ENCODE results near the gene RNF14. TPM values are rescaled to one million over a fixed set of nuclear protein-coding genes. Genes with fewer than 3 reads are reported as not detected.

RNF14 gene
- total RNA-seq, 1 donor from 2014 or later, result 46.6 TPM

DNA sequence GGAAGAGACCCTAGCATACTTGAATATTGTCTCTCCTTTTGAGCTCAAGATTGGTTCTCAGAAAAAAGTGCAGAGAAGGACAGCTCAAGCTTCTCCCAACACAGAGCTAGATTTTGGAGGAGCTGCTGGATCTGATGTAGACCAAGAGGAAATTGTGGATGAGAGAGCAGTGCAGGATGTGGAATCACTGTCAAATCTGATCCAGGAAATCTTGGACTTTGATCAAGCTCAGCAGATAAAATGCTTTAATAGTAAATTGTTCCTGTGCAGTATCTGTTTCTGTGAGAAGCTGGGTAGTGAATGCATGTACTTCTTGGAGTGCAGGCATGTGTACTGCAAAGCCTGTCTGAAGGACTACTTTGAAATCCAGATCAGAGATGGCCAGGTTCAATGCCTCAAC lies 9.5 kb downstream of the RNF14 start:
- DNase-seq (ENCODE audit: low read depth in 2 of 2), result no peak

DNA sequence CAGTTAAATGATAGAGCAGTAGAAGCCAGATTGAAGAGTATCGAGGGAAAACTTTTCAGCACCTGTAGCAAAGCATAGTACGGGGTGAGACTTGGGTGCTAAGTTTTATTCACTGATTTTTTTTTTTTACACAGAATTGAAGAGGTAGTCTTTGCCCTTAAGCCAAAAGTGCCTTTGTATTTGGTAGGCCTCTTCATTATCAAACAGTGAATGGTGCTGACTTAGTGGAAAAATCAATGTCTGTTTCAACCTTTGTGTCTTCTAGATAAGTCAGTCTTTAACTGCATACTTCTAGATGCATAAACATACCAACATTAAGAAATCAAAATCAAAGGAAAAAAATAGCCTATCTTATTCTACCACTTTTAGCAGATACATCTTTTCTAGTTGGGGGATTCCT lies 13.7 kb downstream of the RNF14 start:
- no peak for DNase-seq (ENCODE audit: low read depth in 2 of 2)

DNA sequence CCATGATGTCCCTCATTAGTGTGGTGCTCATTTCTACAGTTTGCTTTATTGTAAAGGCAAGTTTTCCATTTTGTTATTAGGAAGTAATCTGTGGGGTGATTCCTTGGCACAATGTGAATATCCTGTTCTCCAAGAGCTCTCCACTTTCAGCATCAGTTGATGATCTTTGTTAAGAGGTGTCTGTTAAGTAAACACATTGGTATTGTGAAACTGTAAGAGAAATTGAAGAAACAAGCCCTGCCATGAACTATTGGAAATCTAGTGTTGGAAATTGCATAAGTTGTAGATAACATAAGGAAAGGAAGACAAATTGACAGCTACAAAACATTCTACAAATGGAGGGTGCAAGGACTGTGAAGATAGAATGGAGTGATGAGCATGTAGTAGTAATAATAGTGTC lies 17.2 kb downstream of the RNF14 start:
- DNase-seq (ENCODE audit: low read depth in 2 of 2), result no peak

DNA sequence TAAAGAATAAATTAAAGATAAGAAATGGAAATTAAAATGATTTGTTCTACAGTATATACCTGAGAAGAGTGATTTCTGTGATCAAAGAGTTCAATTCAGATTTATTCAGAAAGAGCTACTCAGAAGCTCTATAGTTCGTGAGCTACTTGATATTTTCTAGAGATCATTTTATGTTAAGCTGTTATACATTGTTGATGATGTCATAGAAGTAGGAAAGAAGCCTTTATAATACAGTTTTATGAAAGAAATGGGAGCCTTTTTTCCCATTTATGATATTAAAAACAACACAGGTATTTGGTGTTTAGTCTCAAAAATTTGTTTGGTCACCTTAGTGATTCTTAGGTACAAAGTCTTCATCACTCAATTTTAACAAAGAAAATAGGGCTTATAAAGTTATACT lies 20.8 kb downstream of the RNF14 start:
- DNase-seq (ENCODE audit: low read depth in 2 of 2), result no peak

DNA sequence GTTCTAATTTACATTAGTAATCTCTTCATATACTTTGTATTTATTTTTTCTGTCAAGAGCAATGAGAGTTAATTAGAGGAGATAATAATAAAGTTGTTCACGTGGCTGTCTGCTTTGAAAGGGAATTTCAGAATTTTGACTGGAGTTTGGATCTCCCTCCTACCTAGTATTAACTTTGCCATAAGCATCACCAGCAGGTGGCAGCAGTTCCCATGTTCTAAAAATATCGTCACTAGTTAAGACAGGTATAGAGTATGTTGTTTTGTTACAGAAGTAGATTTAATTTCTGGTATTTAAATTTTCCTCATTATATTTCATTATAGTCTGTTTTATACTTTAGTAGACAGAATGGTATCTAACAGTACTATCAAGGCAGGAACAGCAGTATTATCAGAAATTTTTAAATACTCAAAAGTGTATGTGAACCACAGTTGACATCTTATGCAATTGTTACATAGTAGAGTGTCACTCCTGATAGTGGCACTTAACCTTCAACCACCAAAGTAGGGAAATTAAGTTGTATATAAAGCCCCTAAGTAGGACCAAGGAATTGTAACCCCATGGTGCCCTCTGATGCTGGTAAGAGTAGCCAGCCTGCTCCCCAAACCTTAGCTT lies 23.6 kb downstream of the RNF14 start:
- peak; percentile 65 to 77 for DNase-seq (ENCODE audit: low read depth in 2 of 2)

DNA sequence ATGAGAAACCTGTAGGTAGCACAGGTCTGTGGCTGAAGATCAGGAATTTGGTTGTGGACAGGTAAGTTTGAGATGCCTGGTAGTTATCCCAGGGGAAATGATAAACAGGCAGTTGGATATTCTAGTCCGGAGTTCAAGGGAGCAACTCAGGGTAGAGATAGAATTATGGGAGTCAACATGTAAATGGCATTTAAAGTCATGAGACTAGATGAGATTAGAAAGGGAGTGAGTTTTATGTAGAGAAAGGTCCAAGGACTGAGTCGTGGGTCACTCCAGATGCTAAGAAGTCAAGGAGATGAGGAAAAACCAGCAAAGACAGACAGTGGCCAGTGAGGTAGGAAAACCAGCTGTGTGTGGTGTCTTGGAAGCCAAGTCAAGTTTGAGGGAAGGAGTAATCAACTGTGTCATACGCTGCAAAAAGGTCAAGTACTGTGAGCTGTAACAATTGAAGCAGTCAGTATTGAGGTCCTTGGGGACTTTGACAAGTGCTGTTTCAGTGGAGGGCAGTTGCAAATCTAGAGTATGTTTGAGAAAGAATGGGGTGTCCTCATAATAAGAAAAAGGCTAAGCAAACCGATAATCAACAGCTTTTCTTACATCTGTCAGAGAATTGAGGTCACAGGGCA lies 25.7 kb downstream of the RNF14 start:
- no peak for DNase-seq (ENCODE audit: low read depth in 2 of 2)

DNA sequence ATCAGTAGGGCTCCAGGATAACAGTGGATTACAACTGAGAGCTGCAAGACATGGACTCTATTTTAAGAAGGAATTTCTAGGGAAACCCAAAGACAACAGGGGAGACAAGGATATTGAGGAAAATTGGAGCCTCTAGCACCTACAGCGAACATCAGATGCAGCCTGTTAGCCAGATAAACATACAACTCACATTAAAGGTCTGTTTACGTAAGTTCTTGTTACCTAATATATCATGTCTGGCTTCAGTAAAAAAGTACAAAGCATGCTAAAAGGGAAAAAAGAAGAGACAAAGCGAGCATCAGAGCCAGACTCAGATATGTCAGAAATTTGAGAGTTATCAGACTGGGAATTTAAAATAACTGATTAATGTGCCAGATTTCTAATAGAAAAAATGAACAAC lies 26.8 kb downstream of the RNF14 start:
- DNase-seq (ENCODE audit: low read depth in 2 of 2), result no peak

DNA sequence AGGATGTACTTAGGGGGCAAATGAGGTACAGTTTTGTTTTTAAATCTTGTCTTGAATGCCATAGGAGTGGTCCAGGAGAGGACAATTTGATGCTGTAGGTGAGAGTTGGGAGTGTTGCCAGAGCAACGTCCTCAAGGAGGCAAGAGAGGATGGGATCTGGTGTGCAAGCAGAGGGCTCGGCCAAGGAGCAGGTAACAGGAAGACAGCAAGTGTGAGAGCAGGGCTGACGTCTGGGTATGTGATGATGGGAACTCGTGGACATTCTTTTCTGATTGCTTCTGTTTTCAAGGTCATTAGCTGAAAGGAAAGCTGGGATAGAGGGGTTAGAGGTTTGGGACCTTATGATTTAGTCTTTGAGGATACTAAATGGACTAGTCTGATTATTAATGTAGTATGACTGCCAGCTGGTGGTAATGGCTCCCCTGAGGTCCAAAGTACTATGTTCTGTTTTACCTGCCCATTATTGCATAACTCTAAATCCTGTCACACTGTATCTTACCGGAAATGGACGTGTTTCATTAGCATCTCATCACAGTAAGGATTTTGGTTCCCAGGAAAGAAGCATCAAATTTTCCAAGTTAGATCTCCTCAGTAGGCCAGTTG lies 28.6 kb downstream of the RNF14 start:
- DNase-seq (ENCODE audit: low read depth in 2 of 2), result no peak

DNA sequence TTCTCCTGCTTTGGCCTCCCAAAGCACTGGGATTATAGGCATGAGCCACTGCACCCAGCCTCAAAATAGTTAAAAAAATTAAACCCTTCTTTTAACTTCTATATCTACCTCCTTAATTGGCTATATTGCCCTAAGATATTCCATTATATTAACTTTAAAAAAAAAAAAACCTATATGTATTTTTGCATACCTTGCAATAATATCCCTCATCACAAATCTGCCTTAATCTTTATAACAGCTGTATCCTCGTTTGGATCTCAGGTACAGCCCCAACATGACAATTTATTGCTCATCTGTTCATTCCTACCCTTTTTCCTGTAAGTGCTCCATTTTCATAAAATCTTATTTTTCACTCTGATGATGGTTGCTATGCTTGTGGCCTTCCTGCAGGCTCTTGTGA lies 31.3 kb downstream of the RNF14 start:
- DNase-seq (ENCODE audit: low read depth in 2 of 2), result no peak

DNA sequence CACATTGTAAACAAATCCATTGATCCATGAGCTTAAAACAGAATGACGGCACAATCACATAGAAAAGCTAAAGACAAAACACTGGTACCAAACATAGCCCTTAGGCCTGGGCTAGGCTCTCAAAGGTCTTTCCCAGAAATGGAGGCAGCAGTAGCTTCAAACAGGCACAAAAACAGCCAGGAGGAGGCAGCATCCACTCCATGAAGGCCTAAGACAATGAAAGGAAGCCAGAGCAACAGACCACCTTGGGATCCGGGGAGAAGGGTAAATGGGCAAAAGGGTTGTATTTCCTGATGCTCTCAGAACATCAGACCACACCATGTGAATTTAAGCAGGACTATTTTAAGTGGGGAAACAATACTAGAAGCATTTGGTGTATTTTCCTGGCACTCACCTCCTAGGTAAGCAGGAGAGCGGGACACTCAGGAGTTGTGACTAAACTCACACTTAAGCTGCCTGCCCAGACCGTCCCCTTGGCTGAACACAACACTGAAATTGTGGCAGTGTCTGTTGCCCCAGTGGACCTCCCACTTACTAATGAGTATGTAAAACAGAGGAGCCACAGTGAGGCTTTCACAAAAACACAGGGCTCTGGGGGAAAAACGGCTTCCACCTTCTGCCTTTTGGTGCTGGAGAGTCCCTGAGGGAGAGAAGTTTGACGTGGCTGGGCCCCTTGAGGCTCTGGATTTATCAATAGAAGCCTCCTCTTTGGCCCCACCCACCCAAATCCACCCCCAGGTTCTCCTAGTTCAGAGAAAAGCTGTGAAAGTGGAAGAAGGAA lies 32.0 kb downstream of the RNF14 start:
- peak; percentile 21 to 55 for DNase-seq (ENCODE audit: low read depth in 2 of 2)

DNA sequence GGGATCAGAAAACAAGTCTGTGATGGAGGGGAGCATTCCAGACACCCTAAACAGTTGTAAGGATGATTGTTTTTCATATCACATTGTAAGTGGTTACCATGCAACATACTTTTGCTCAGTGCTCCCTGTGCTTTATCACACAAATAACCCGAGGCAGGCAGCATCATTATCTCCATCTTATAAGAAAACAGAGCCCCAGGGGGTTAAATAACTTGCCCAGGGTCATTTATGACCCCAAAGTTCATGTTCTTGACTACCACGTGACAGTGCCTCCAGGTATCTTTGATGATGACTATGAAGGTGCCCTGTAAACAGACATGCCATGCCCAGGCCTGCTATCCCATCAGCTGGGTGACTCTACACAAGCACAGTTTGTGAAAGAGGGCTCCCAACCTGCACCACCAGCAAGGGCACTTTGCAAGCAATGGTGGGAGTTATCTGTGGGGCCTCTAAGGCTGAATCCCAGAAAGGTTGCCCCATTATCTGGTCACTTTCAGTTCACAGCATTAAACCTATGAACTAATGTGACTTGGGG lies 34.4 kb downstream of the RNF14 start:
- DNase-seq (ENCODE audit: low read depth in 2 of 2), result no peak

DNA sequence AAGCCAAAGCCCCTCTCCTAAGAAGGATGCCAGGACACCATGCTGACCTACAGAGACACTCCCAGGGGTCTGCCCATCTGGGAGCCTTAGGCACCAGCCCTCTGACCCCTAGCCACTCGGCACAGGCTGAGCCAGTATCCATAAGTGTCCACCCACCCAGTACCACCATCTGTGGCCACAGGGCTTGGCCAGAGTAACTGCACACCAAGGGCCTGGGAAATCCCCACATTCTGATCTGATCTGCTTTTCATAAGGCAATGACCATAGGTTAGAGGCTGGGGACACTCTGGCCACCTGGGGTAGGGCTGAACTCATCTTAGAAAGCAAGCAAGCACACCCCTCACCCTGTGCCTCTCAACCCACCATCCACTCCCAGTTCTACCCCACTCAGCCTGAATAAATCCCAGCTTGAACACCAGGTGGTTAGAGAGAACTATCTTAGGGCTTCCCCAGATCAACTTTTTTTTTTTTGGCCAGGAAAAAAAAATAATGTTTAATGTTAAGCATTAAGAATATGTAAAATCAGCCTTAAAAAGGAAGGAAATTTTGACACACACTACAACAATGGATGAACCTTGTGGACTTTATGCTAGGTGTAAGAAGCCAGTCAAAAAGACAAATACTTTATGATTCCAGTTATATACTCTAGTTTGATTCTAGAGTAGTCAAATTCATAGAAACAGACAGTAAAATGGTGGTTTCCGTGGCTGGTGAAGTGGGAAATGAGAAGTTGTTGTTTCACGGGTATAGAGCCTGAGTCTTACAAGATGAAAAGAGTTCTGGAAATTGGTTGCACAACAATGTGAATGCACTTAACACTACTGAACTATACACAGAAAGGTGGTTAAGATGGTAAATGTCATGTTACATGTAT lies 37.7 kb downstream of the RNF14 start:
- DNase-seq (ENCODE audit: low read depth in 2 of 2), result no peak

DNA sequence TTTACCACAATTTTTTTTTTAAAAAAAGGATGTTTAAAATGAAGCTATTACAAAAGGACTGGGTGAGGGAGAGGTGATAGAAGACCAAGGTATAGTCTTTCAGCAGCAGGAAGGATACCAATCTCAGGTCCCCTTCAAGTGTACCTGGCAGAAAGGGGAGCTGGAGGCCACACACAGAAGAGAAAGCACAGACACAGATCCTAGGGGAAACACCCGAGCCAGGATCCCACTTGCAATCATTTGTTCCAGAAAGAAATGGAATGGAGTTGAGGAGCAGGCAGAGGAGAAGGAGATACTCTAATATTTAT lies 38.3 kb downstream of the RNF14 start:
- DNase-seq (ENCODE audit: low read depth in 2 of 2), result no peak

DNA sequence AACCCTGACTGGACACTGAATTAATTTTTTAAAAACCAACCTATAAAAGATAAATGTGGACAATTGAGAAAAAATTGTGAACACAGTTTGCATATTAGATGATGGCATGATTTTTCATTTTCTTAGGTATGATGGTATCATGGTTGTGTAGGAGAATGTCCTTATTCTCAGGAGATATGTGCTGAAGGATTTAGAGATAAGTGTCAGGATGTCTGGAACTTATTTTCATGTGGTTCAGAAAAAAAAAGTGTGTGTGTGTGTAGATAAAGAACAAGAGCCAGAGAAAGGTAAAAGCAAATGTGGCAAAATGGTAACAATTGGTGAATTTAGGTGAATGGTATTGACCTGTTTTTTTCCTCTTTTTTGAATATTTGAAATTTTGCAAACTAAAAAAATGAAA lies 39.9 kb downstream of the RNF14 start:
- no peak for DNase-seq (ENCODE audit: low read depth in 2 of 2)

DNA sequence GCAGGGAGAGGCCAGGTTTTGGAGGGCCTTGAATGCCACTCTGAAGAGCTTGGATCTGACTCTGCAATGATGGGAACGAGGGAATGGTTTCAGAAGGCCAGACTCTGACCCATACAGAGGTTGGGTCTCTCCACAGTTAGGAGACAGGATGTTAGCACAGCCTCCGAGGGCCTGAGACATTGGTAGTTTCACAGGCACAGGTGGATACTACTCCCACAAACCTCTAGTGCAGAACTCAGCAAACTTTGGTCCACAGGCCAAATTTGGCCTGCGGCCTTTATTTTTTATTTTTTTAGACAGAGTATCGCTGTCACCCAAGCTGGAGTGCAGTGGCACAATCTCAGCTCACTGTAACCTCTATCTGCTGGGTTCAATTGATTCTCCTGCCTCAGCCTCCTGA lies 41.0 kb downstream of the RNF14 start:
- DNase-seq (ENCODE audit: low read depth in 2 of 2), result no peak

DNA sequence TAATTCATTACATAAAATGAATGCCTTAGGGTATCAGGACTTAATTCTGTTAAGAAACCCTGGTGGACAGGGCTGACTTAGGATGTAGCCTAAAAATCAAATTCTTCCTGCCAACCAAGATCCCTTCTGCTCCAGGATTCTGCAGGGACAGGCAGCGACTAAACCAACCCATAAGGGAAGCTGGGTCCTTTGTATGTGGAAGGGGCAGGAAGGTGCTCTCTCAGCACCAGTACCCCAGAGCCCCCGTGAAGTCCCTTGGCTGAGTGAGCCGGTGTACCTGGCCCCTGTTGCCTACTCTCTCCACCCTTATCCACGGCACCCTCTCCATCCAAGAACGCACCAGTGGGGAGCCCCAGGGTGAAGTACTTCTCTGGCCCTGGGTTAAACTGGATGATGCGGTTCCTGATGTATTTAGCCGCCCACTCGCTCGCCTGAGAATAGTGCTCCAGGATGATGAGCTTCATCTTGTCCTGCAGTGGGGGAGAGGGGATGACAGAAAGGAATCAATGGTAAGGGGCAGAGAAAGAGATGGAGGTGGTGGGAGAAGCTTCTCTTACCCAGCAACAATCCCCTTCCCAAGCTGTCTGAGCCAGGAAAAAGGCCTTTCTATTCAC lies 42.8 kb downstream of the RNF14 start:
- DNase-seq (ENCODE audit: low read depth in 2 of 2), result no peak

DNA sequence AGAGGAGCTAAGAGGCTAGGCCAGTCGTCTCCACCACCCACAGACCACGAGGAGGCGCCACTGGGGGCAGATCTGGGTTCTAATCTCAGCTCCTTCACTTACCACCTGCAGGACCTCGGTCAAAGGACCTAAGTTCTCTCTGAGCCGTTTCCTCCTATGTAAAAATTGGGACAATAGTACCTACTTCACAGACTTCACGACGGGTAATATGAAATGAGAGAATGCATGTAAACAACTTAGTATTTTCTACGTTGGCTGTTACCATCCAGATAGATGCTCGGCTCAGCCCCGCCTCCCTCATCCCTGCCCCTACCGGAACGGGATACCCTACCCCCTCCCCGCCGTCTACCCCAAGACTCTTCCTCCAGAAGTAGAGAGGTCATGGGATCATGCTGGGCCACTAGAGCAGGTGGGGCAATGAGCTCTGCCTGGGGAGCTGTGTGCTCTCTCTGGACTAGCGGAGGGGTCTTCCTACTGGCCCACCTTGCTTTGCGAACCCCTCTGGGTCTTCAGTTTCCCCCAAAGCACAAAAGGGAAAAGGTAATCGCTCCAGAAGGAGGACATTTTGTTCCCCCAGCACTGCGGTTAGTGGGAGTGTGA lies 43.4 kb downstream of the RNF14 start:
- DNase-seq (ENCODE audit: low read depth in 2 of 2), result peak; percentile 52 to 67

DNA sequence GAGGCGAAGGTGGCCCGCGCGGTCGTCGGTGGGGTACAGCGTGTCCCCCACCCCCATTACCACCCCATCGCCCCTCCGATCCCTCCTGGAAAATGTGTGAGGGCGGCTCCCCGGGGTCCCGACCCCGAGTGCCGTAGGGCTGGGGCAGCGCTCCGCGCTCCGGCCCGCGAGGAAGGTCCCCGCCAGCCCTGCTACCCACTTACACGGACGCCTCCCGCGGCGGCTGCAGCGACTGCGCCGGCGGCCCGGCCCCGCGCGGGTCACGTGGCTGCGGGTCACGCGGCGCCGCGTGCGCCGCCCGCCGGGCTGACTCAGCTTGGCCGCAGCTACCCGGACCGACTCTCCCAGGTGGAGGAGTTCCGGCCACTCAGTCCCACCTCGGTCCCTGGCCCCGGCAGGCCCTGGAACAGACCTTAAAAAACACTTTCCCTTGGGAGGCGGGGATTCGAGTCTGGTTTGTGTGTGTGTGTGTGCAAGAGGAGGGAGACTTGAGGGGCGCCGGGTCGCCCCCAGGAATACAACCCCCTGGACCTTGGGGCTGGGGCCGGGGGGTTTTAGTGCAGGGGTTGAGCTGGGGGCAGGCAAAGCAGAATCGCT lies 44.0 kb downstream of the RNF14 start, which contains the start of gene GNPDA1:
TSS of gene GNPDA1 (minus strand) at position 236 of the 597 bp plus-strand sequence. CDS start 992 bp downstream, outside the sequence.
- peak; percentile 79 to 83 for DNase-seq (ENCODE audit: low read depth in 2 of 2)

DNA sequence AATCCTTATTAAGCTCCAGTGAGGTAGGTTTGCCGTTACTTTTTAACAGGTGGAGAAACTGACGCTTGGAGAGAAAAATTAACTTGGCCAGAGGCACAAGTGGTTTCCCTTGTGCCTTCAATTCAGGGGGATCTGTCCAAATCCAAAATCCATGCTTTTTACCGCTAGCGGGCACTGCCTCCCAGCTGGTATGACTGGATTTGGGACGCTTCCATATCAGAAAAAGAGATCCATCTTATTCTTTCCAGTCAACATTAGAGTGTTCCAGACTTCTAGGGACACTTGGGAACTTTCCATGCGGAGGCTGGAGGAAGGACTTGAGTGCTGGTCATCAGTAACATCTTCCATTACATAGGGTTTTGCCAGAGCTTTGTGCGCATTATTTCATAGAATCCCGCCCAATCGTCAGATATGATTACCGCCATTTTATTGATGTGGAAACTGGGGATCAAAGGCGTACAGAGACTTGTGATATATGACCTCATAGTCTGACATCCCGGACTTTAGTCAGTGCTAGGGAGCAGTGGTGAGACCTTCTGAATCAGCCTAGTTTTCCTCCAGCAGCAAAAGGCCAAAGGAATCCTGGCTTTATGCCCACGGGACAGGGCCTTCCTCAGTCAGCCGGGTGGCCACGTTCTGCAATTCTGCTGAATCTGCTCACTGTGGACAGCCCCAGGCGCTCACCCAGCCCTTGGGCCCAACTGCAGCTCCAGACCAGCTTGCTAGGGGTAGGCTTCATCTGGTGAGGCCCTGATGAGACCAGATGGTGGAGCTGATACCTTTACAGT lies 45.0 kb downstream of the RNF14 start:
- DNase-seq (ENCODE audit: low read depth in 2 of 2), result peak; percentile 46 to 90
